ENCODE data around the gene GRAMD1A. TPM values are rescaled to one million over a fixed set of nuclear protein-coding genes. Genes with fewer than 3 reads are reported as not detected.

Gene GRAMD1A
- total RNA-seq, 1 donor from 2014 or later, result 27.2 TPM

GRCh38 chr19:35009424-35010415, 9.6 kb downstream of the GRAMD1A start:
- DNase-seq (ENCODE audit: low spot score), result no peak
- Histone ChIP-seq H3K4me2 (no peak overlapping the region), H3K9me3 (ENCODE audit: low read depth) (no peaks in the 10 kb centered on the region), H3K9ac (no peak overlapping the region), H3K79me2 (ENCODE audit: low read depth) (peaks cover 37% of the 10 kb centered on the region), H3K27me3 (no peaks in the 10 kb centered on the region), H3F3A (ENCODE audit: low read depth) (peaks cover 7% of the 10 kb centered on the region), H2AFZ (replicated peaks) (no peak overlapping the region), H4K20me1 (ENCODE audit: low read depth) (peaks cover 38% of the 10 kb centered on the region), H3K4me1 (no peaks in the 10 kb centered on the region), H3K27ac (no peak overlapping the region), H3K4me3 (no peak overlapping the region), H3K36me3 (no peaks in the 10 kb centered on the region)
- Mint-ChIP-seq H3K4me1 (no peaks in the 10 kb centered on the region), H3K27ac (no peak overlapping the region), H3K36me3 (peaks cover 32% of the 10 kb centered on the region), H3K9me3 (no peaks in the 10 kb centered on the region), H3K4me3 (no peak overlapping the region), H3K27me3 (ENCODE audit: insufficient read depth, low read depth) (peaks cover 11% of the 10 kb centered on the region)
- TF ChIP-seq, protein P1, sequence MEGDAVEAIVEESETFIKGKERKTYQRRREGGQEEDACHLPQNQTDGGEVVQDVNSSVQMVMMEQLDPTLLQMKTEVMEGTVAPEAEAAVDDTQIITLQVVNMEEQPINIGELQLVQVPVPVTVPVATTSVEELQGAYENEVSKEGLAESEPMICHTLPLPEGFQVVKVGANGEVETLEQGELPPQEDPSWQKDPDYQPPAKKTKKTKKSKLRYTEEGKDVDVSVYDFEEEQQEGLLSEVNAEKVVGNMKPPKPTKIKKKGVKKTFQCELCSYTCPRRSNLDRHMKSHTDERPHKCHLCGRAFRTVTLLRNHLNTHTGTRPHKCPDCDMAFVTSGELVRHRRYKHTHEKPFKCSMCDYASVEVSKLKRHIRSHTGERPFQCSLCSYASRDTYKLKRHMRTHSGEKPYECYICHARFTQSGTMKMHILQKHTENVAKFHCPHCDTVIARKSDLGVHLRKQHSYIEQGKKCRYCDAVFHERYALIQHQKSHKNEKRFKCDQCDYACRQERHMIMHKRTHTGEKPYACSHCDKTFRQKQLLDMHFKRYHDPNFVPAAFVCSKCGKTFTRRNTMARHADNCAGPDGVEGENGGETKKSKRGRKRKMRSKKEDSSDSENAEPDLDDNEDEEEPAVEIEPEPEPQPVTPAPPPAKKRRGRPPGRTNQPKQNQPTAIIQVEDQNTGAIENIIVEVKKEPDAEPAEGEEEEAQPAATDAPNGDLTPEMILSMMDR (IDR thresholded peaks at IDR 0.05), result no peak
- no peak for TF ChIP-seq EZH2phosphoT487 (IDR thresholded peaks at IDR 0.05)
- TF ChIP-seq EZH2 (IDR thresholded peaks at IDR 0.05), result no peak

GRCh38 chr19:35011091-35011689, 11.1 kb downstream of the GRAMD1A start:
- Histone ChIP-seq H3K4me3 (no peak overlapping the region), H4K20me1 (ENCODE audit: low read depth) (peaks cover 23% of the 10 kb centered on the region), H3K9me3 (ENCODE audit: low read depth) (no peaks in the 10 kb centered on the region), H3K27me3 (no peaks in the 10 kb centered on the region), H3K4me1 (no peaks in the 10 kb centered on the region), H3K36me3 (no peaks in the 10 kb centered on the region), H3K79me2 (ENCODE audit: low read depth) (peaks cover 23% of the 10 kb centered on the region), H3K9ac (no peak overlapping the region), H2AFZ (replicated peaks) (no peak overlapping the region), H3K27ac (no peak overlapping the region), H3K4me2 (no peak overlapping the region), H3F3A (ENCODE audit: low read depth) (peaks cover 7% of the 10 kb centered on the region)
- TF ChIP-seq EZH2phosphoT487 (IDR thresholded peaks at IDR 0.05) (no peak), EZH2 (IDR thresholded peaks at IDR 0.05) (no peak)
- TF ChIP-seq, protein P1 (IDR thresholded peaks at IDR 0.05), result no peak
- no peak for DNase-seq (ENCODE audit: low spot score)
- Mint-ChIP-seq H3K4me1 (no peaks in the 10 kb centered on the region), H3K9me3 (no peaks in the 10 kb centered on the region), H3K4me3 (no peak overlapping the region), H3K36me3 (peaks cover 34% of the 10 kb centered on the region), H3K27me3 (ENCODE audit: insufficient read depth, low read depth) (peaks cover 11% of the 10 kb centered on the region), H3K27ac (no peak overlapping the region)

- Histone ChIP-seq H3K4me2 (no peak overlapping the region), H3K4me3 (no peak overlapping the region), H3K9me3 (ENCODE audit: low read depth) (no peaks in the 10 kb centered on the region), H3K36me3 (no peaks in the 10 kb centered on the region), H2AFZ (replicated peaks) (no peak overlapping the region), H3K79me2 (ENCODE audit: low read depth) (peaks cover 15% of the 10 kb centered on the region), H3K27me3 (no peaks in the 10 kb centered on the region), H4K20me1 (ENCODE audit: low read depth) (peaks cover 15% of the 10 kb centered on the region), H3K4me1 (no peaks in the 10 kb centered on the region), H3K27ac (no peak overlapping the region), H3F3A (ENCODE audit: low read depth) (peaks cover 7% of the 10 kb centered on the region), H3K9ac (no peak overlapping the region)
- Mint-ChIP-seq H3K36me3 (peaks cover 28% of the 10 kb centered on the region), H3K4me1 (no peaks in the 10 kb centered on the region), H3K27ac (no peak overlapping the region), H3K4me3 (no peak overlapping the region), H3K9me3 (no peaks in the 10 kb centered on the region), H3K27me3 (ENCODE audit: insufficient read depth, low read depth) (peaks cover 11% of the 10 kb centered on the region)
- TF ChIP-seq, protein P1 (IDR thresholded peaks at IDR 0.05), result no peak
- TF ChIP-seq EZH2phosphoT487 (IDR thresholded peaks at IDR 0.05) (no peak), EZH2 (IDR thresholded peaks at IDR 0.05) (no peak)
- no peak for DNase-seq (ENCODE audit: low spot score)
These were observed 11.9 kb downstream of the GRAMD1A start for GRCh38 chr19:35011737-35012682.
